HUES48 (cell line): Measurements from ENCODE around the gene MFF.
A peak's percentile ranks its signal among the peaks of the same experiment; 100 is the strongest.

Experiments
- H3K27ac ChIP-seq: one replicate; pipeline ENCODE4 v1.7.0; 2013; ENCODE audit warnings: low read depth, low read length, inconsistent platforms
- H3K27me3 ChIP-seq: 2 replicates; pipeline ENCODE4 v1.6.1; 2013; ENCODE audit warnings: mild to moderate bottlenecking, low read length; ENCODE audit not compliant: control insufficient read depth, insufficient read depth
- H3K36me3 ChIP-seq: 2 replicates; pipeline ENCODE4 v1.6.1; 2013; ENCODE audit warnings: low read length; ENCODE audit not compliant: control insufficient read depth, insufficient read depth
- H3K4me1 ChIP-seq: 2 replicates; pipeline ENCODE4 v1.6.1; 2013; ENCODE audit warnings: mild to moderate bottlenecking, low read length; ENCODE audit not compliant: control insufficient read depth, insufficient read depth
- H3K4me3 ChIP-seq: 2 replicates; pipeline ENCODE4 v1.5.1; 2013; ENCODE audit warnings: mild to moderate bottlenecking, low read depth, low read length
- H3K9ac ChIP-seq: 2 replicates; pipeline ENCODE4 v1.6.1; 2013; ENCODE audit warnings: mild to moderate bottlenecking, low read depth, low read length, moderate library complexity
- H3K9me3 ChIP-seq: 2 replicates; pipeline ENCODE4 v1.6.1; 2013; ENCODE audit warnings: low read length; ENCODE audit not compliant: control insufficient read depth, insufficient read depth

MFF gene

GRCh38 chr2:227324995-227325838 lies at the start of gene MFF:
Gene MFF, plus strand, starts transcription at chr2:227325251. Its CDS starts 5,415 bp downstream, at chr2:227330666.
- peaks cover 40% of the 10 kb centered on the region for H3K4me1 ChIP-seq
- H3K27ac ChIP-seq = peak within 1 kb of the TSS; percentile 85
- H3K36me3 ChIP-seq = 0 out of 2 replicates have a peak, but pooled peaks cover 3% of the 10 kb centered on the region
- H3K9me3 ChIP-seq = peaks cover 12% of the 10 kb centered on the region
- no peaks in the 10 kb centered on the region for H3K27me3 ChIP-seq
- peak within 1 kb of the TSS; percentile 87 for H3K9ac ChIP-seq
- peak within 1 kb of the TSS; percentile 95 for H3K4me3 ChIP-seq

- Histone ChIP-seq H3K4me1 (no peaks in the 10 kb centered on the region), H3K36me3 (no peaks in the 10 kb centered on the region), H3K27me3 (no peaks in the 10 kb centered on the region), H3K4me3 (no peak overlapping the region), H3K27ac (no peak overlapping the region), H3K9ac (no peak overlapping the region), H3K9me3 (no peaks in the 10 kb centered on the region)
Observed at GRCh38 chr2:227280895-227281294, 44.2 kb upstream of the MFF start.

- H3K27ac ChIP-seq = no peak overlapping the region
- H3K9me3 ChIP-seq = no peaks in the 10 kb centered on the region
- H3K4me3 ChIP-seq = no peak overlapping the region
- H3K9ac ChIP-seq = no peak overlapping the region
- H3K27me3 ChIP-seq = no peaks in the 10 kb centered on the region
- no peaks in the 10 kb centered on the region for H3K4me1 ChIP-seq
- H3K36me3 ChIP-seq = no peaks in the 10 kb centered on the region
Observed at GRCh38 chr2:227285741-227286236, 39.3 kb upstream of the MFF start.

GRCh38 chr2:227287771-227288170 lies 37.3 kb upstream of the MFF start:
- Histone ChIP-seq H3K4me3 (no peak overlapping the region), H3K36me3 (no peaks in the 10 kb centered on the region), H3K9me3 (no peaks in the 10 kb centered on the region), H3K27ac (no peak overlapping the region), H3K27me3 (no peaks in the 10 kb centered on the region), H3K9ac (no peak overlapping the region), H3K4me1 (no peaks in the 10 kb centered on the region)

GRCh38 chr2:227292314-227292713 lies 32.7 kb upstream of the MFF start:
- H3K27me3 ChIP-seq = no peaks in the 10 kb centered on the region
- no peak overlapping the region for H3K9ac ChIP-seq
- H3K9me3 ChIP-seq = no peaks in the 10 kb centered on the region
- H3K4me1 ChIP-seq = no peaks in the 10 kb centered on the region
- no peak overlapping the region for H3K27ac ChIP-seq
- H3K36me3 ChIP-seq = no peaks in the 10 kb centered on the region
- no peak overlapping the region for H3K4me3 ChIP-seq

- Histone ChIP-seq H3K36me3 (no peaks in the 10 kb centered on the region), H3K4me3 (no peak overlapping the region), H3K9me3 (no peaks in the 10 kb centered on the region), H3K27ac (no peak overlapping the region), H3K27me3 (no peaks in the 10 kb centered on the region), H3K9ac (no peak overlapping the region), H3K4me1 (no peaks in the 10 kb centered on the region)
Observed at GRCh38 chr2:227293531-227293930, 31.5 kb upstream of the MFF start.

- Histone ChIP-seq H3K27me3 (no peaks in the 10 kb centered on the region), H3K9ac (no peak overlapping the region), H3K4me1 (no peaks in the 10 kb centered on the region), H3K27ac (no peak overlapping the region), H3K36me3 (no peaks in the 10 kb centered on the region), H3K4me3 (no peak overlapping the region), H3K9me3 (no peaks in the 10 kb centered on the region)
Observed at GRCh38 chr2:227295806-227296205, 29.2 kb upstream of the MFF start.

GRCh38 chr2:227296671-227297405 lies 28.2 kb upstream of the MFF start:
- Histone ChIP-seq H3K27ac (no peak overlapping the region), H3K4me1 (no peaks in the 10 kb centered on the region), H3K27me3 (no peaks in the 10 kb centered on the region), H3K4me3 (no peak overlapping the region), H3K9ac (no peak overlapping the region), H3K36me3 (no peaks in the 10 kb centered on the region), H3K9me3 (no peaks in the 10 kb centered on the region)

GRCh38 chr2:227301523-227301922 lies 23.5 kb upstream of the MFF start:
- no peaks in the 10 kb centered on the region for H3K9me3 ChIP-seq
- H3K4me1 ChIP-seq = no peaks in the 10 kb centered on the region
- H3K4me3 ChIP-seq = no peak overlapping the region
- H3K27me3 ChIP-seq = no peaks in the 10 kb centered on the region
- no peak overlapping the region for H3K9ac ChIP-seq
- no peaks in the 10 kb centered on the region for H3K36me3 ChIP-seq
- H3K27ac ChIP-seq = no peak overlapping the region

GRCh38 chr2:227308784-227309183 lies 16.3 kb upstream of the MFF start:
- Histone ChIP-seq H3K4me3 (no peak overlapping the region), H3K9ac (no peak overlapping the region), H3K36me3 (no peaks in the 10 kb centered on the region), H3K4me1 (peaks cover 11% of the 10 kb centered on the region; the same call in 1 of the 2 replicates), H3K9me3 (no peaks in the 10 kb centered on the region), H3K27ac (no peak overlapping the region), H3K27me3 (no peaks in the 10 kb centered on the region)

GRCh38 chr2:227310756-227311110 lies 14.3 kb upstream of the MFF start:
- no peaks in the 10 kb centered on the region for H3K9me3 ChIP-seq
- peaks cover 11% of the 10 kb centered on the region; the same call in 1 of the 2 replicates for H3K4me1 ChIP-seq
- no peak overlapping the region for H3K4me3 ChIP-seq
- no peak overlapping the region for H3K9ac ChIP-seq
- no peaks in the 10 kb centered on the region for H3K36me3 ChIP-seq
- no peaks in the 10 kb centered on the region for H3K27me3 ChIP-seq
- H3K27ac ChIP-seq = no peak overlapping the region
